Endothelial cell of umbilical vein (primary cell): ENCODE measurements around the gene PTPN14.

Experiments
- POLR2A ChIP-seq: IDR thresholded peaks from 2 replicates; pipeline ENCODE4 v1.6.1; 2012; ENCODE audit warnings: low read depth, mild to moderate bottlenecking, control low read depth, low read length
- TF ChIP-seq, protein P1 (sequence below), 2 donors: IDR thresholded peaks; 1 replicate in 1 of 2; 2 replicates in 1 of 2; pipeline ENCODE4 v1.5.1; 2011; ENCODE audit warnings: low read length in 2 of 2, mild to moderate bottlenecking in 2 of 2, moderate library complexity in 2 of 2, control low read depth in 1 of 2, inconsistent platforms in 1 of 2, low read depth in 1 of 2; ENCODE audit not compliant: insufficient read depth in 1 of 2; ENCODE audit errors: extremely low read depth in 1 of 2

DNA sequence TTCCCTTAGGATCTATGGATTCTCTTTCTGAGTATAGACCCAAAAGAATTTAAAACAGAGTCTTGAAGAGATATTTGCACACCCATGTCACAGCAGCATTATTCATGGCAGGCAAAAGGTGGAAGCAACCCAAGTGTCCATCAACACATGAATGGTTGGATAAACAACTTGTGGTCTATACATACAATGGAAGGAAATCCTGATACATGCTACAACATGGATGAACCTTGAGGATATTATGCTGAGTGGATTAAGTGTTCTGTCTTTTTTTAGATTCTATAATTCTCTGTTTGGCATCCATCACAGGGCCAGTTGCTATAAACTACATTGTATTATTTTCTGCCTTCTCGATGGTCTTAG lies 39.8 kb downstream of the PTPN14 start:
- no peak for TF ChIP-seq POLR2A
- TF ChIP-seq, protein P1, sequence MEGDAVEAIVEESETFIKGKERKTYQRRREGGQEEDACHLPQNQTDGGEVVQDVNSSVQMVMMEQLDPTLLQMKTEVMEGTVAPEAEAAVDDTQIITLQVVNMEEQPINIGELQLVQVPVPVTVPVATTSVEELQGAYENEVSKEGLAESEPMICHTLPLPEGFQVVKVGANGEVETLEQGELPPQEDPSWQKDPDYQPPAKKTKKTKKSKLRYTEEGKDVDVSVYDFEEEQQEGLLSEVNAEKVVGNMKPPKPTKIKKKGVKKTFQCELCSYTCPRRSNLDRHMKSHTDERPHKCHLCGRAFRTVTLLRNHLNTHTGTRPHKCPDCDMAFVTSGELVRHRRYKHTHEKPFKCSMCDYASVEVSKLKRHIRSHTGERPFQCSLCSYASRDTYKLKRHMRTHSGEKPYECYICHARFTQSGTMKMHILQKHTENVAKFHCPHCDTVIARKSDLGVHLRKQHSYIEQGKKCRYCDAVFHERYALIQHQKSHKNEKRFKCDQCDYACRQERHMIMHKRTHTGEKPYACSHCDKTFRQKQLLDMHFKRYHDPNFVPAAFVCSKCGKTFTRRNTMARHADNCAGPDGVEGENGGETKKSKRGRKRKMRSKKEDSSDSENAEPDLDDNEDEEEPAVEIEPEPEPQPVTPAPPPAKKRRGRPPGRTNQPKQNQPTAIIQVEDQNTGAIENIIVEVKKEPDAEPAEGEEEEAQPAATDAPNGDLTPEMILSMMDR (IDR thresholded peaks at IDR 0.05; ENCODE audit: extremely low read depth in 1 of 2, insufficient read depth in 1 of 2, low read depth in 1 of 2, low read length in 2 of 2), result no peak
